K562 (cell line): ENCODE data around the gene SH2D7. TPM values are rescaled to one million over a fixed set of nuclear protein-coding genes. Genes with fewer than 3 reads are reported as not detected.

Experiments
- ATAC-seq: fragments of 200-7000 bp; cut with Tn5 transposase; 3 replicates; pipeline ENCODE4 v1.9.1; 2020; ENCODE audit warnings: moderate library complexity
- BruUV-seq: library from RNA; stranded (reverse); fragments of 400-500 nt; replicated peaks from 2 replicates; lab custom pipeline; 2021; lab: Mats Ljungman, UMichigan
- CTCF ChIA-PET: fragments of 300-600 bp; formaldehyde crosslinking; extraction: SDS; loops from one replicate; lab custom pipeline; 2021; ENCODE audit warnings: low intra/inter-chr PET ratio; lab: Yijun Ruan, JAX
- POLR2A ChIA-PET: fragments of 300-600, 350-650 bp; sonication (Branson Sonifier 250); formaldehyde crosslinking; extraction: SDS; loops from one replicate; lab custom pipeline; 2021; ENCODE audit warnings: antibody characterized with exemption, inconsistent platforms; lab: Yijun Ruan, JAX
- DNase-seq, 4 experiments: peaks; one replicate each; pipeline versions ENCODE4 v3.0.0 to v3.0.0-alpha.2; 2011 to 2018; ENCODE audit warnings: low spot score in 3 of 4, mixed read lengths in 3 of 4; ENCODE audit errors: extremely low read depth in 1 of 4
- FAIRE-seq: peaks from 2 replicates; lab custom pipeline; 2011; peaks lifted over from hg19 to GRCh38; lab: Jason Lieb, UNC
- H2AFZ ChIP-seq: 2 replicates; pipeline ENCODE4 v1.6.0; 2011; ENCODE audit warnings: low read depth, low read length, control low read depth, inconsistent platforms
- H3K27ac ChIP-seq: fragments of 200-600 bp; 3 replicates; pipeline ENCODE4 v1.8.0; 2011; ENCODE audit warnings: low read depth, mild to moderate bottlenecking, control low read depth, inconsistent platforms, low read length, moderate library complexity, mixed read lengths; ENCODE audit errors: extremely low read depth
- H3K27me3 ChIP-seq, 2 experiments: fragments of 300-600 bp in 1 of 2; 2 replicates in 1 of 2; 3 replicates in 1 of 2; pipeline versions ENCODE4 v1.6.0 to v1.8.0; 2011; ENCODE audit warnings: inconsistent platforms in 2 of 2, low read length in 2 of 2, mild to moderate bottlenecking in 1 of 2, mixed read lengths in 1 of 2, moderate library complexity in 1 of 2; ENCODE audit not compliant: control insufficient read depth in 2 of 2, insufficient read depth in 2 of 2
- H3K36me3 ChIP-seq: fragments of 300-600 bp; 3 replicates; pipeline ENCODE4 v1.8.0; 2011; ENCODE audit warnings: mild to moderate bottlenecking, low read length, inconsistent platforms; ENCODE audit not compliant: control insufficient read depth, insufficient read depth
- H3K4me1 ChIP-seq, 2 experiments: fragments of 200-600 bp in 1 of 2; replicated peaks in 1 of 2; 2 replicates in 1 of 2; 3 replicates in 1 of 2; pipeline versions ENCODE4 v1.5.1 to v1.8.0; 2011; ENCODE audit warnings: inconsistent platforms in 2 of 2, low read length in 2 of 2, mild to moderate bottlenecking in 1 of 2, mixed read lengths in 1 of 2, moderate library complexity in 1 of 2; ENCODE audit not compliant: control insufficient read depth in 2 of 2, insufficient read depth in 2 of 2
- H3K4me2 ChIP-seq: 2 replicates; pipeline ENCODE4 v1.6.1; 2011; ENCODE audit warnings: low read length, control low read depth, inconsistent platforms, mixed read lengths; ENCODE audit not compliant: insufficient read depth
- H3K4me3 ChIP-seq: fragments of 200-600 bp; sonication (generic), shearing (Covaris generic); 2 replicates; pipeline ENCODE4 v1.5.1; 2016; ENCODE audit warnings: control low read depth, inconsistent platforms
- H3K79me2 ChIP-seq: fragments of 200-600 bp; 3 replicates; pipeline ENCODE4 v1.8.0; 2011; ENCODE audit warnings: low read length, inconsistent platforms; ENCODE audit not compliant: control insufficient read depth, insufficient read depth
- H3K9ac ChIP-seq, 2 experiments: 2 replicates each; pipeline versions ENCODE4 v1.6.0 to v1.6.1; 2011; ENCODE audit warnings: low read depth in 2 of 2, low read length in 2 of 2, control low read depth in 1 of 2, inconsistent platforms in 1 of 2, mild to moderate bottlenecking in 1 of 2, mixed read lengths in 1 of 2; ENCODE audit not compliant: insufficient read depth in 1 of 2
- H3K9me1 ChIP-seq: one replicate; pipeline ENCODE4 v1.6.0; 2011; ENCODE audit warnings: inconsistent platforms, mild to moderate bottlenecking, low read length, moderate library complexity; ENCODE audit not compliant: control insufficient read depth, insufficient read depth
- H3K9me3 ChIP-seq: replicated peaks from 2 replicates; pipeline ENCODE4 v1.5.1; 2011; ENCODE audit warnings: low read depth, low read length, inconsistent platforms; ENCODE audit not compliant: control insufficient read depth, insufficient read depth
- H4K20me1 ChIP-seq: replicated peaks from 2 replicates; pipeline ENCODE4 v1.6.1; 2011; ENCODE audit warnings: low read length, inconsistent platforms, mixed read lengths; ENCODE audit not compliant: control insufficient read depth, insufficient read depth
- DMBX1 ChIP-seq: fragments of 250-450 bp; sonication (Bioruptor Pico); IDR thresholded peaks from 2 replicates; pipeline ENCODE4 v1.8.0; 2022; ENCODE audit warnings: inconsistent platforms, mild to moderate bottlenecking, moderate library complexity, borderline replicate concordance
- ZNF134 ChIP-seq: fragments of 250-450 bp; sonication (Bioruptor Pico); conservative IDR thresholded peaks from 2 replicates; pipeline ENCODE4 v1.4.0; 2020
- WGBS: fragments of 100-300 bp; shearing (Covaris generic); methylation state at CpG from one replicate; pipeline ENCODE4 v1.1.6; 2016; ENCODE audit warnings: low coverage, mixed read lengths; ENCODE audit not compliant: insufficient coverage; ENCODE audit errors: missing lambda C conversion rate; 5-methylcytosine and 5-hydroxymethylcytosine counted together
- in situ Hi-C: fragments of 300-500 bp; cut with MboI; formaldehyde crosslinking; loops from 4 replicates; pipeline ENCODE4 v1.15.0; 2018; ENCODE audit warnings: inconsistent platforms, mixed read lengths
- intact Hi-C: fragments of 100-400 bp; cut with micrococcal nuclease; formaldehyde crosslinking; loops from 2 replicates; pipeline ENCODE4 v1.14.2; 2022
- polyA plus RNA-seq, 8 experiments: library from polyadenylated mRNA; depleted of rRNA in 4 of 8; stranded (reverse) in 5 of 8; unstranded in 3 of 8; fragments of >200 nt; fragmentation: Nextera tagmentation in 2 of 8; fragmentation: Illumina TruSeq in 1 of 8; extraction: Ambion mirVana in 2 of 8; extraction: Trizol in 1 of 8; gene quantifications; 2 replicates each; pipeline versions ENCODE4 v1.2.1 to v1.2.3, GENCODE V29; 2011 to 2014; ENCODE audit warnings: inconsistent platforms in 1 of 8, missing spikeins in 1 of 8
- total RNA-seq, 7 experiments: library from RNA; depleted of rRNA in 6 of 7; stranded (reverse); fragments of >200 nt in 6 of 7; fragmentation: Illumina TruSeq in 2 of 7; extraction: Trizol in 2 of 7; gene quantifications; 2 replicates each; pipeline versions ENCODE4 v1.2.1 to v1.2.3, GENCODE V29; 2011 to 2021; ENCODE audit warnings: low replicate concordance in 1 of 7
- TF ChIP-seq, protein P1 (sequence below): fragments of 250-450 bp; sonication (Bioruptor Pico); IDR thresholded peaks from 2 replicates; pipeline ENCODE4 v1.8.0; 2022; ENCODE audit warnings: inconsistent platforms, mild to moderate bottlenecking, moderate library complexity, borderline replicate concordance
- TF ChIP-seq, protein P2 (sequence below): fragments of 250-450 bp; sonication (Bioruptor Pico); IDR thresholded peaks from 2 replicates; pipeline ENCODE4 v1.5.0; 2021

The SH2D7 gene
- total and polyA plus RNA-seq, 9 of the 15 experiments (the other 6 are each of a cell fraction or from before 2014, with no cell fraction given), result not detected

GRCh38 chr15:78045189-78045588, 47.2 kb upstream of the SH2D7 start (continued):
- TF ChIP-seq, protein P1, sequence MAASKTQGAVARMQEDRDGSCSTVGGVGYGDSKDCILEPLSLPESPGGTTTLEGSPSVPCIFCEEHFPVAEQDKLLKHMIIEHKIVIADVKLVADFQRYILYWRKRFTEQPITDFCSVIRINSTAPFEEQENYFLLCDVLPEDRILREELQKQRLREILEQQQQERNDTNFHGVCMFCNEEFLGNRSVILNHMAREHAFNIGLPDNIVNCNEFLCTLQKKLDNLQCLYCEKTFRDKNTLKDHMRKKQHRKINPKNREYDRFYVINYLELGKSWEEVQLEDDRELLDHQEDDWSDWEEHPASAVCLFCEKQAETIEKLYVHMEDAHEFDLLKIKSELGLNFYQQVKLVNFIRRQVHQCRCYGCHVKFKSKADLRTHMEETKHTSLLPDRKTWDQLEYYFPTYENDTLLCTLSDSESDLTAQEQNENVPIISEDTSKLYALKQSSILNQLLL (CRISPR knock-in tag), result no peak
- TF ChIP-seq DMBX1 (CRISPR knock-in tag), result no peak
- TF ChIP-seq, protein P2, sequence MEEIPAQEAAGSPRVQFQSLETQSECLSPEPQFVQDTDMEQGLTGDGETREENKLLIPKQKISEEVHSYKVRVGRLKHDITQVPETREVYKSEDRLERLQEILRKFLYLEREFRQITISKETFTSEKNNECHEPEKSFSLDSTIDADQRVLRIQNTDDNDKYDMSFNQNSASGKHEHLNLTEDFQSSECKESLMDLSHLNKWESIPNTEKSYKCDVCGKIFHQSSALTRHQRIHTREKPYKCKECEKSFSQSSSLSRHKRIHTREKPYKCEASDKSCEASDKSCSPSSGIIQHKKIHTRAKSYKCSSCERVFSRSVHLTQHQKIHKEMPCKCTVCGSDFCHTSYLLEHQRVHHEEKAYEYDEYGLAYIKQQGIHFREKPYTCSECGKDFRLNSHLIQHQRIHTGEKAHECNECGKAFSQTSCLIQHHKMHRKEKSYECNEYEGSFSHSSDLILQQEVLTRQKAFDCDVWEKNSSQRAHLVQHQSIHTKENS (CRISPR knock-in tag), result no peak

GRCh38 chr15:78046796-78047341, 45.5 kb upstream of the SH2D7 start:
- no peak overlapping the region for H3K9ac ChIP-seq
- ChIA-PET CTCF (no interaction called here), POLR2A (interaction anchor here (0.6 to 1.3 kb wide), 3 partner anchors 10 to 18 kb away, joined by 3 to 4 read pairs (median 3); no protein-coding TSS in a partner anchor)
- TF ChIP-seq ZNF134, result no peak
- BruUV-seq, result no TSS peak
- DNase-seq (no peak), FAIRE-seq (no peak), ATAC-seq (no peak)
- H3K9me3 ChIP-seq, result no peaks in the 10 kb centered on the region
- no peaks in the 10 kb centered on the region for H3K4me1 ChIP-seq
- no peaks in the 10 kb centered on the region for H3K27me3 ChIP-seq
- no peaks in the 10 kb centered on the region for H3K79me2 ChIP-seq
- no peaks in the 10 kb centered on the region for H3K9me1 ChIP-seq
- peaks cover 5% of the 10 kb centered on the region; the same call in 1 of the 2 replicates for H4K20me1 ChIP-seq
- H3K4me3 ChIP-seq, result no peak overlapping the region
- no peak overlapping the region for H3K4me2 ChIP-seq
- in situ Hi-C loops, result no loop called here
- no peak overlapping the region for H3K27ac ChIP-seq
- intact Hi-C loops, result no loop called here
- WGBS, result 59% methylated on average over 5 of the region's 5 CpGs
- H3K36me3 ChIP-seq, result peaks cover 4% of the 10 kb centered on the region; the same call in 1 of the 3 replicates
- H2AFZ ChIP-seq, result no peak overlapping the region
